ENCODE measurements around the gene SLC17A9.
A peak's percentile ranks its signal among the peaks of the same experiment; 100 is the strongest.

Gene SLC17A9

DNA sequence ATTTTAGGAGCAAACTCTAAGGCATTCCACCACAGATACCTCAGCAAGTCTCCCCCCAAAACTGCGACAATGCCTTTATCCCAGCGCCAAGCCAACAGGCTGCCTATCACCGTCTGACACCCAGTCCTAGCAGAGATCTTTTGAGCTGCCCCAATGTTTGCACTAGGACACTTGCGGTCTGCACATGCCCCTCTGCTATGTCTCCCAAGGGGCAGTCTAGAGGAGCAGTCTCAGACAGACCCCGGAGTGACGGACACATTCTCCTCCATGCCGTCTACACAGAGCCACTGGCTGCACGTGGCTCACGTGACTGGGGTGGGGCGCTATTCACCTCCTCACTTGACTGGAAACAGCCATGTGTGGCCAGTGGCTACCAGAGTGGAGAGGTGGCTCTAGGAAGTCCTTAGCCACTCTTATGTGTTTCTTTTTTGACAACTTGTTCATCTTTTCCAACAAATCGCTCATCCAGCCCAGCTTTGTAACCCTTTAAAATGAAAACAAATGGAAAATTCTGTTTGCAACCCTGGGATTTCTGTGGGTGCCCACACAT is 42.2 kb upstream of the SLC17A9 start:
- peaks cover 99 to 100% (median 100%) of the 10 kb centered on the region in 11 experiments for H4K20me1 ChIP-seq
- peaks cover 90 to 96% (median 92%) of the 10 kb centered on the region in 11 experiments for H3K36me3 ChIP-seq
- H3K9me3 ChIP-seq (replicated peaks in 1 of 11), result no peaks in the 10 kb centered on the region
- H3K9ac ChIP-seq, result no peak overlapping the region
- peaks cover 9 to 41% (median 21%) of the 10 kb centered on the region in 10 experiments for H3K4me1 ChIP-seq
- H3K27ac ChIP-seq, result no peak overlapping the region
- H3K4me3 ChIP-seq, result no peak overlapping the region
- TF ChIP-seq Cebpa-rat (IDR thresholded peaks at IDR 0.05), result no peak
- H3K27me3 ChIP-seq, result no peaks in the 10 kb centered on the region
- H3K4me2 ChIP-seq, result no peak overlapping the region

DNA sequence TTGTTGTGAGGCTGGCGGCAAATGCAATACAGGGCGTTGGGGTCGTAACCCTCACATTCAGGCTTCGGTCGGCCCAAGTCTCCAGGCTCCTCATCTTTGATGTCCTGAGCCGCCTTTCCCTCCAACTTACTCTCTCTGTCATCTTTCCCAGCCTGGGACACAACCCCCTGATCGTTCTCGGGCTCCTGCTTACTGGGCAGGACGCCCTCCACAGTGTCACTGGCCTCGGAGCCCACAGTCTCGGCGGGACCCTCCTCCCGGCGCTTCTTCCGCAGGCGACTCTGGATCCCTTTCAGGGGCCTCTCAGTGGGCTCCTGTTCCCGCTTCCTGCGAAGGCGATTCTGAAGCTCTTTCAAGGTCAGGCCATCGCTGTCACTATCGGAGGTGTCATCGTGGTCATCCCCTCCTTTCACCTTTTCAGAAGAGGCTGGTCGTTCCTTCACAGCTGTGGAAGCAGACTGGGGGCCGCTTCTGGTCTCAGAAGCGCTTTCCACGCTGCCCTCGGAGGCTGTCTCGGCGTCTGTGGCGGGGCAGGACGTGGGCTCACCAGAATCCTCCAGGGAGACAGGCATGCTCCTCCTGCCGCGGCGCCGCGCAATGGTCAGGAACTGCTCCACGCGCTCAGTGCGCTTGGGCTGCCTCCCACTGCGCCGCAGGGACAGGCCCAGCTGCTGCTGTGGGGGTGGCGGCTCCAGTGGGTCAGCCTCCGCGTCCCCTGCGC is 41.6 kb upstream of the SLC17A9 start:
- H3K4me3 ChIP-seq, result no peak overlapping the region
- peaks cover 100% of the 10 kb centered on the region in 11 experiments for H4K20me1 ChIP-seq
- H3K4me2 ChIP-seq, result no peak overlapping the region
- H3K9me3 ChIP-seq (replicated peaks in 1 of 11), result no peaks in the 10 kb centered on the region
- peaks cover 83 to 89% (median 86%) of the 10 kb centered on the region in 11 experiments for H3K36me3 ChIP-seq
- H3K4me1 ChIP-seq, result peaks cover 15 to 47% (median 26%) of the 10 kb centered on the region in 10 experiments
- no peak for TF ChIP-seq Cebpa-rat (IDR thresholded peaks at IDR 0.05)
- H3K9ac ChIP-seq, result no peak overlapping the region
- no peaks in the 10 kb centered on the region for H3K27me3 ChIP-seq
- H3K27ac ChIP-seq, result 0 out of 22 replicates have a peak overlapping the region, but pooled peaks of 1 of the 11 experiments have one; percentile 27

DNA sequence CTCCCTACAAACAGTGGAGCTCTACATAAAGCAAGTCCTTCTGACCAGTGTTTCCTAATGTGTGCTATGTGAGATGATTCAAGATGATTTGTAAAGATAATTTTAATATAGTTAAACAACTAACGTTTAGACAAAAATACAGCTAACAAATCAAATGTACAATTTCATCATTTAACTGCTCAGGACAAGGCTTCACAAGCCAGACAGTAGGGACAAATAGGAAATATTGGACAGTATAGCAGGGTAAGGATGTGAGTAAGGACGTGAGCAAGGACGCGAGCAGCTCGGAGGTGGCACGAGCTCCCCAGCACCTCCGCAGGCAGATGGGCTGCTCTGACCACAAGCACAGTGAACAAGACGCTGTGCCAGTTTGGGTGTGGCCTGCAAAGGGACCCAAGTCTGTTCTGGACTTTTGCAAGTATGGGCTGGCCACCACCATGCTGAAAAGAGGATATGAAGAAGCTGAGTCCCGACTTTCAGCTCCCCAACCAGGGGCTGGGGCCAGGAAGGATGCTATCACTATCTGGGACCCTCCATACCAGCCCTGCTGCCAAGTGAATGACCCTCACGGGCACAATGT is 40.7 kb upstream of the SLC17A9 start:
- peaks cover 22 to 56% (median 35%) of the 10 kb centered on the region in 10 experiments for H3K4me1 ChIP-seq
- no peak for TF ChIP-seq Cebpa-rat (IDR thresholded peaks at IDR 0.05)
- no peaks in the 10 kb centered on the region for H3K9me3 ChIP-seq (replicated peaks in 1 of 11)
- peak overlapping the region in 2 of 11 experiments; percentile 0 to 1; a peak in 1 of 22 replicates for H3K9ac ChIP-seq
- no peaks in the 10 kb centered on the region for H3K27me3 ChIP-seq
- H3K27ac ChIP-seq, result no peak overlapping the region
- no peak overlapping the region for H3K4me3 ChIP-seq
- peaks cover 75 to 81% (median 77%) of the 10 kb centered on the region in 11 experiments for H3K36me3 ChIP-seq
- H4K20me1 ChIP-seq, result peaks cover 100% of the 10 kb centered on the region in 11 experiments
- no peak overlapping the region for H3K4me2 ChIP-seq

DNA sequence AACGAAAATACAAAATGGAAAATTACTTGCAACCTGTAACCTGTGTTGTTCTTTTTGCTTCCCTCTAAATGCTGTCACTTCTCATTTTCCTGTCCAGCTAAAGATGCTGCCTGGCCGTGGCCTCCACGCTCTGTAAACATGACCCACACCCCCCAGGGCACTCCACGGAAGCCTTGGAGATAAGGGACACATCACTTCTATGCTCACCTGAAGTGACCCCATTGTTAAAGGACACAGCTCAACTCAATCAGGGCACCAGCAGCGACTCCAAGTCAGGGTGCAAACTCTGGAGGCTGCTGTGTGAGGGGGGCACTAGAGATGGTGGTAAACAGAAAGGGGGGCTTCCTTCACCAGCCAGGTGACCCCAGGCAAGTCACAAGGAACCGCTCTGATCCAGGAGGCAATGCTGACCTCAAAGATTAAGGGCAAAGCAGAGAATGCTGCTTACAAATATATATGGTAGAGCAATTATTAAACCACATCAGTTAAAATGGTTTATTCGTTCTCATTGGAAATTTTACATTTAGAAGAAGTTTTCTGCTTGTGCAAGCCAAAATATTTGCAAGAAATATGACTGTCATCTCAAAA is 39.4 kb upstream of the SLC17A9 start:
- no peak overlapping the region for H3K9ac ChIP-seq
- H3K4me1 ChIP-seq, result peaks cover 35 to 65% (median 48%) of the 10 kb centered on the region in 10 experiments
- peaks cover 100% of the 10 kb centered on the region in 11 experiments for H4K20me1 ChIP-seq
- no peak for TF ChIP-seq Cebpa-rat (IDR thresholded peaks at IDR 0.05)
- no peak overlapping the region for H3K27ac ChIP-seq
- no peak overlapping the region for H3K4me2 ChIP-seq
- H3K4me3 ChIP-seq, result no peak overlapping the region
- no peaks in the 10 kb centered on the region for H3K27me3 ChIP-seq
- H3K36me3 ChIP-seq, result peaks cover 61 to 74% (median 64%) of the 10 kb centered on the region in 11 experiments
- H3K9me3 ChIP-seq (replicated peaks in 1 of 11), result no peaks in the 10 kb centered on the region

DNA sequence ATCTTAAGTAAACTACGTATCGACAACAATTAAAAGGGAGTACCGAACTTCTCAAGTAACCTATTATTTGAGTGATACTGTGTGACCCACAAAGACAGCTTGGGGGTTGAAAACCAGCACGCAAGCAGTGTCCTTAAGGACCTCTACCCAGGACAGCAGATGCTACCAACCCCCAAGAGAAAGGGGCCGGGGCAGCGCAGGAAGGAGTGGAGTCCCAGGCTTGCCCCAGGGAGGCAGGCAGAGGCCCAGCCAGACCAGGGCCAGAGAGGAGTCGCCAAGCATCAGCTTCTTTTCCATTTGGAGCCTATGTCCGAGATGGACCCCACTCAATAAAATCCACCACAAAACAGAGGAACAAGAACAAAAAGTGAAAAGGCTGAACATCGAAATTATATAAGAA is 38.1 kb upstream of the SLC17A9 start:
- Histone ChIP-seq H3K9ac (peak overlapping the region in 8 of 11 experiments; percentile 14 to 49 (median 34); a peak in 7 of 22 replicates), H3K27me3 (no peaks in the 10 kb centered on the region), H3K4me3 (no peak overlapping the region), H3K9me3 (replicated peaks in 1 of 11) (no peaks in the 10 kb centered on the region), H3K27ac (peak overlapping the region in 5 of 11 experiments; percentile 7 to 68 (median 40); a peak in 6 of 22 replicates), H3K4me1 (peaks cover 48 to 68% (median 58%) of the 10 kb centered on the region in 10 experiments), H3K36me3 (peaks cover 48 to 62% (median 51%) of the 10 kb centered on the region in 11 experiments), H4K20me1 (peaks cover 100% of the 10 kb centered on the region in 11 experiments), H3K4me2 (peak overlapping the region in 10 of 11 experiments; percentile 39 to 85 (median 64); a peak in 17 of 22 replicates)
- no peak for TF ChIP-seq Cebpa-rat (IDR thresholded peaks at IDR 0.05)

DNA sequence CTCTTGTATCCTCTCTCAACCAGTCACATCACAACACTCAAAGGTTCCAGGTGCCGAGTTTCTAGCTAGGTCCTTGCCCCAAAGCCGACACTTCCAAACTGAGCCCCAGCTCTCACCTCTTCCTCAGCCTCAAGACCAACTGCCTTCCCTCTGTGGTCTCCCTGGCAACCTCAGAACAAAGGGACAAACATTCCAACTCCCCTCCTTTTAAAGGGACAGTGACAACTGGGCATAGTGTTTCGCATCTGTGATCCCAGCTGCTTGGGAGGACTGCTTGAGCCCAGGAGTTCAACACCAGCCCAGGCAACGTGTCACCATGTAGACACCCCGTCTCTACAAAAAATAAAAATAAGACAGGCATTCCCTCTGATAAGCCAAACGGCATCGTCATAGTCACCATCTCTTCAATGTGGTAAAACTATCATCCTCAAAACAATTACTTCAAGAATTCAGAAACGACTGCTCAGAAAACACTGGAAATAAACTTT is 37.5 kb upstream of the SLC17A9 start:
- Histone ChIP-seq H3K4me1 (peaks cover 54 to 74% (median 62%) of the 10 kb centered on the region in 10 experiments), H3K9ac (peak overlapping the region in 6 of 11 experiments; percentile 17 to 49 (median 37); a peak in 9 of 22 replicates), H3K4me2 (peak overlapping the region; percentile 39 to 85 (median 63)), H4K20me1 (peaks cover 100% of the 10 kb centered on the region in 11 experiments), H3K27ac (peak overlapping the region in 5 of 11 experiments; percentile 7 to 68 (median 42); a peak in 6 of 22 replicates), H3K27me3 (no peaks in the 10 kb centered on the region), H3K4me3 (no peak overlapping the region), H3K36me3 (peaks cover 43 to 56% (median 45%) of the 10 kb centered on the region in 11 experiments), H3K9me3 (replicated peaks in 1 of 11) (no peaks in the 10 kb centered on the region)
- no peak for TF ChIP-seq Cebpa-rat (IDR thresholded peaks at IDR 0.05)

DNA sequence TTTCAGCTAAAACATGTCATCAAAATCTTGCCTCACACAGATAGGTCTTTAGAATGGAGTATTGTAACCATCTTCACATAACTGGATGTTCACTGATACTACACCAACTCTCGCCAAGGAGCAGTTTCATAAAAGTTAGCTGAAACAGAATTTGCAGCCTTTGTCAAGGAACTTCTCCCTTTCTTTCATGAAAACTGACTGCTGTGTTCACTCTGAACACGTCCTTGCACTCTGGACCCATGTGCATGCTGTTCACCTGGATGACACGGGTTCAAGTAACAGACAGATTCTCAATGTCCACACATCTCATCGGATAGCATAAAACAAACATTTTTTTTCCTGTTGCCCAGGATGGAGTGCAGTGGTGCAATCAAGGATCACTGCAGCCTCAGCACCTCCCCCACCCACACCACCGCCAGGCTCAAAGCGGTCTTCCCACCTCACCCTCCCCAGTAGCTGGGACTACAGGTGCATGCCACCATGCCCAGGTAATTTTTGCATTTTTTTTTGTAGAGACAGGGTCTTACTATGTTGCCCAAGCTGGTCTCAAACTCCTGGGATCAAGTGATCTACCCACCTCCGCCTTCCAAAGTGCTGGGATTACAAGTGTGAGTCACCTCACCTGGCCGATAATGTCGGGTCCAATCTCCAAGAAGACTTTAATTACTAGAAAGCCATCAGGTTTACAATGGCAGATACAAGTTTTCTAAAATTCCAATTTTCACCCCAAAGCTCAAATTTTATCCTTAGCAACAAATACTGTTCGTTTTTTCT is 35.6 kb upstream of the SLC17A9 start:
- no peak for TF ChIP-seq Cebpa-rat (IDR thresholded peaks at IDR 0.05)
- peak overlapping the region; percentile 70 to 85 (median 79) for H3K4me2 ChIP-seq
- no peaks in the 10 kb centered on the region for H3K27me3 ChIP-seq
- H3K27ac ChIP-seq, result no peak overlapping the region
- H3K36me3 ChIP-seq, result peaks cover 24 to 37% (median 26%) of the 10 kb centered on the region in 11 experiments
- peaks cover 98 to 100% (median 100%) of the 10 kb centered on the region in 11 experiments for H4K20me1 ChIP-seq
- 0 out of 22 replicates have a peak overlapping the region, but pooled peaks of 2 of the 11 experiments have one; percentile 2 to 6 for H3K9ac ChIP-seq
- no peak overlapping the region for H3K4me3 ChIP-seq
- H3K4me1 ChIP-seq, result peaks cover 71 to 88% (median 78%) of the 10 kb centered on the region in 10 experiments
- no peaks in the 10 kb centered on the region for H3K9me3 ChIP-seq (replicated peaks in 1 of 11)

DNA sequence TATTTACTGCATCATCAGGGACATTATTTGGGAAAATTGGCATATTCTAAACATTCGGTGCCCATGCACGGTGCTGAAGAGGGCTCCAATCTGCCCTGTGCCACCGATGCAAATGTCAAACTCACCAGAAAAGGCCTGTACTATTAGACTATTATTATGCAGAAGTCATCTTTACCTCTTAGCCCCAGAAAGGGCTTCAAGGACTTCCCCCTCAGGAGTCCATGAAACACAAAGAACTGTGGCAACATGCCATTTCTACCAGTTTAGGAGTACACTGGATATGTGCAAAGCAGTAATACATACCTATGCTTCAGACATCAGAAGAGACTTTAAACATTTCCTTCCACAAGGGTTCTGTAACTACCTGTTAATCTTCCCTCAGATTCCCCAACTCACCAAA is 34.8 kb upstream of the SLC17A9 start:
- no peak for TF ChIP-seq Cebpa-rat (IDR thresholded peaks at IDR 0.05)
- peak overlapping the region in 2 of 11 experiments; percentile 1 to 6; a peak in 1 of 22 replicates for H3K27ac ChIP-seq
- H3K36me3 ChIP-seq, result peaks cover 16 to 29% (median 18%) of the 10 kb centered on the region in 11 experiments
- no peaks in the 10 kb centered on the region for H3K9me3 ChIP-seq (replicated peaks in 1 of 11)
- H3K27me3 ChIP-seq, result no peaks in the 10 kb centered on the region
- peaks cover 98 to 100% (median 100%) of the 10 kb centered on the region in 11 experiments for H4K20me1 ChIP-seq
- H3K9ac ChIP-seq, result peak overlapping the region in 5 of 11 experiments; percentile 2 to 12 (median 6); a peak in 4 of 22 replicates
- H3K4me1 ChIP-seq, result peaks cover 76 to 88% (median 85%) of the 10 kb centered on the region in 10 experiments
- H3K4me3 ChIP-seq, result no peak overlapping the region
- peak overlapping the region; percentile 70 to 85 (median 79) for H3K4me2 ChIP-seq
